Lower leg skin (tissue), 3 donors: Measurements from ENCODE around the gene CLASP1.

ENCODE experiments used
- POLR2A ChIP-seq, 2 donors: fragments of 450-650 bp; IDR thresholded peaks; one replicate each; pipeline ENCODE4 v1.6.1; 2016 to 2017; ENCODE audit warnings: antibody characterized with exemption in 2 of 2, mild to moderate bottlenecking in 1 of 2, moderate library complexity in 1 of 2
- TF ChIP-seq, protein P1 (sequence below), 3 donors: fragments of 450-650 bp; IDR thresholded peaks; one replicate each; pipeline ENCODE4 v1.5.1; 2016; ENCODE audit warnings: antibody characterized with exemption in 3 of 3, mild to moderate bottlenecking in 3 of 3, moderate library complexity in 2 of 3

DNA sequence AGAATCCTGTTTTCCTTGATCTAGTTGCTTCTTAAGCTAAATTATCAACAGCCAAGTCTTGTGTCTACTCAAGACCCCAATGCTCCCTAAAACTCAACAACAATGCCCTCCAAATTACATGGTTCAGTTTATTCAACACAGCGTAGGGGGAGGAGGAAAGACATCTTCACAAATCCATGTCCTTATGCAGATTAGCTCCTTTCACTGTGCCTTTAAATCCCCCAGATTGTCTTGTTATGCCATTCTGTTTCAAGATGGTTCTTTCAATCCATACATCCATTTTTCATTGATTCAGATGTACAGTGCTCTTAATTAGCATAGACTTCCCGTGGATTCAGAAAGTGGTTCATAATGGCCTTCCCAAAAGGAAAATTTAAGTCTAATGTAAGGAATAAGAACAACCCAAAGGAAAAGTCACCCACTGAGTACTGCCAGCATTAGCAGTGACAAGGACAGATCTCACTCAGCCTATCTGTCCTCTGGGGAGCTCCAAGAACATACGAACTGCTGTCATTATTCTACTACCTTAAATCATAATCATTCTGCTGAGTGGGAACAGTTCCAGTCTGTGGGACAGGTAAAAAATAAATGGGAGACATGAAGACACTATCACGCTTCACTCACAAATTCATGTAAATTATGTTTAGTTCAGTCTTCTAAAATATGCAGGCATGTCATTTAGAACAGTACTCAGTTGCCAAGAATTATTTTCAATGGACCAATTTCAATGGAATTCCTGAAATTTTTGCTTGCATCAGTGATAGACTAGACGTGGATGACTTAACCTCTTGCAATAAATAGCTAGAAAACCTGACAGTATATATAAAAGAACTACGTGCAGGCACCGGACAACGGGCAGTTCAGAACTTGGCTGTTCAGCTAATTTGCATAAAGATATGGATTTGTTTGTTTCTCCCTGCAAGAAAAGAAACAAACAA, 177.5 kb downstream of the CLASP1 start:
- TF ChIP-seq, protein P1, sequence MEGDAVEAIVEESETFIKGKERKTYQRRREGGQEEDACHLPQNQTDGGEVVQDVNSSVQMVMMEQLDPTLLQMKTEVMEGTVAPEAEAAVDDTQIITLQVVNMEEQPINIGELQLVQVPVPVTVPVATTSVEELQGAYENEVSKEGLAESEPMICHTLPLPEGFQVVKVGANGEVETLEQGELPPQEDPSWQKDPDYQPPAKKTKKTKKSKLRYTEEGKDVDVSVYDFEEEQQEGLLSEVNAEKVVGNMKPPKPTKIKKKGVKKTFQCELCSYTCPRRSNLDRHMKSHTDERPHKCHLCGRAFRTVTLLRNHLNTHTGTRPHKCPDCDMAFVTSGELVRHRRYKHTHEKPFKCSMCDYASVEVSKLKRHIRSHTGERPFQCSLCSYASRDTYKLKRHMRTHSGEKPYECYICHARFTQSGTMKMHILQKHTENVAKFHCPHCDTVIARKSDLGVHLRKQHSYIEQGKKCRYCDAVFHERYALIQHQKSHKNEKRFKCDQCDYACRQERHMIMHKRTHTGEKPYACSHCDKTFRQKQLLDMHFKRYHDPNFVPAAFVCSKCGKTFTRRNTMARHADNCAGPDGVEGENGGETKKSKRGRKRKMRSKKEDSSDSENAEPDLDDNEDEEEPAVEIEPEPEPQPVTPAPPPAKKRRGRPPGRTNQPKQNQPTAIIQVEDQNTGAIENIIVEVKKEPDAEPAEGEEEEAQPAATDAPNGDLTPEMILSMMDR (IDR thresholded peaks at IDR 0.05), result no peak
- TF ChIP-seq POLR2A (IDR thresholded peaks at IDR 0.05), result no peak
